WTC11 (cell line): ENCODE results near the gene CLPTM1. TPM values are rescaled to one million over a fixed set of nuclear protein-coding genes. Genes with fewer than 3 reads are reported as not detected.

Experiments used
- ATAC-seq: fragments of 200-7000 bp; cut with Tn5 transposase; 2 replicates; pipeline ENCODE4 v1.10.0; 2021; ENCODE audit warnings: mild to moderate bottlenecking, moderate library complexity
- CTCF ChIA-PET: fragments of 300-600 bp; sonication (Branson Sonifier 250); formaldehyde crosslinking; loops from one replicate; lab custom pipeline; 2021; ENCODE audit warnings: antibody characterized with exemption; lab: Charles Lee
- POLR2A ChIA-PET: fragments of 350-600 bp; sonication (Branson Sonifier 250); formaldehyde crosslinking; loops from one replicate; lab custom pipeline; 2021; ENCODE audit warnings: antibody characterized with exemption; lab: Charles Lee
- DNase-seq: peaks from one replicate; pipeline ENCODE4 v3.0.0; 2021; ENCODE audit warnings: low spot score
- H3K27ac Mint-ChIP-seq: 2 replicates; pipeline ENCODE4 v1.8.0; 2021; ENCODE audit warnings: mixed read lengths
- H3K27me3 Mint-ChIP-seq: 2 replicates; pipeline ENCODE4 v1.8.0; 2021; ENCODE audit warnings: low read depth, mild to moderate bottlenecking, moderate library complexity, mixed read lengths
- H3K36me3 Mint-ChIP-seq: 2 replicates; pipeline ENCODE4 v1.8.0; 2021; ENCODE audit warnings: mixed read lengths
- H3K4me1 Mint-ChIP-seq: 2 replicates; pipeline ENCODE4 v1.8.0; 2022; ENCODE audit warnings: mixed read lengths
- H3K4me3 Mint-ChIP-seq: 2 replicates; pipeline ENCODE4 v1.8.0; 2021; ENCODE audit warnings: mild to moderate bottlenecking, moderate library complexity, mixed read lengths
- H3K9me3 Mint-ChIP-seq: 2 replicates; pipeline ENCODE4 v1.8.0; 2021; ENCODE audit warnings: mixed read lengths
- AFF4 ChIP-seq: sonication (generic); formaldehyde crosslinking; IDR thresholded peaks from 2 replicates; pipeline ENCODE4 v1.8.1; 2023; ENCODE audit warnings: mild to moderate bottlenecking, missing genetic modification reagents, borderline replicate concordance
- FOXP1 ChIP-seq: sonication (generic); formaldehyde crosslinking; IDR thresholded peaks from 2 replicates; pipeline ENCODE4 v1.8.0; 2022; ENCODE audit warnings: missing genetic modification reagents, mild to moderate bottlenecking, moderate library complexity, borderline replicate concordance
- GRHL2 ChIP-seq: fragments of 250-450 bp; sonication (Bioruptor Pico); IDR thresholded peaks from 2 replicates; pipeline ENCODE4 v1.8.0; 2022; ENCODE audit warnings: mild to moderate bottlenecking, moderate library complexity; ENCODE audit not compliant: insufficient replicate concordance, severe bottlenecking
- HMGXB4 ChIP-seq: sonication (generic); formaldehyde crosslinking; IDR thresholded peaks from 2 replicates; pipeline ENCODE4 v1.8.1; 2023; ENCODE audit warnings: mild to moderate bottlenecking, moderate library complexity, missing genetic modification reagents
- IRF2 ChIP-seq: sonication (generic); formaldehyde crosslinking; IDR thresholded peaks from 2 replicates; pipeline ENCODE4 v1.8.0; 2022; ENCODE audit warnings: low read depth, missing genetic modification reagents, borderline replicate concordance
- JAZF1 ChIP-seq: fragments of 250-450 bp; sonication (Bioruptor Pico); IDR thresholded peaks from 2 replicates; pipeline ENCODE4 v1.9.0; 2021; ENCODE audit warnings: moderate library complexity, mild to moderate bottlenecking, inconsistent platforms
- MAX ChIP-seq: sonication (generic); formaldehyde crosslinking; IDR thresholded peaks from 2 replicates; pipeline ENCODE4 v1.8.0; 2022; ENCODE audit warnings: mild to moderate bottlenecking, missing genetic modification reagents
- MXD4 ChIP-seq: fragments of 250-450 bp; sonication (Bioruptor Pico); IDR thresholded peaks from 2 replicates; pipeline ENCODE4 v1.8.0; 2021; ENCODE audit warnings: mild to moderate bottlenecking, moderate library complexity, borderline replicate concordance
- NFE2L1 ChIP-seq: sonication (generic); formaldehyde crosslinking; IDR thresholded peaks from 2 replicates; pipeline ENCODE4 v1.8.1; 2023; ENCODE audit warnings: missing genetic modification reagents
- PREB ChIP-seq: sonication (generic); formaldehyde crosslinking; IDR thresholded peaks from 2 replicates; pipeline ENCODE4 v1.8.1; 2022; ENCODE audit warnings: mild to moderate bottlenecking, missing genetic modification reagents, moderate library complexity, borderline replicate concordance
- PRRX2 ChIP-seq: fragments of 250-450 bp; sonication (Bioruptor Pico); IDR thresholded peaks from 2 replicates; pipeline ENCODE4 v1.8.0; 2021; ENCODE audit warnings: mild to moderate bottlenecking
- RELA ChIP-seq: sonication (generic); formaldehyde crosslinking; IDR thresholded peaks from 2 replicates; pipeline ENCODE4 v1.8.1; 2022; ENCODE audit warnings: missing genetic modification reagents, mild to moderate bottlenecking, borderline replicate concordance
- SMAD3 ChIP-seq: sonication (generic); formaldehyde crosslinking; IDR thresholded peaks from 2 replicates; pipeline ENCODE4 v1.8.0; 2022; ENCODE audit warnings: missing genetic modification reagents, mild to moderate bottlenecking, borderline replicate concordance
- TCF7 ChIP-seq: sonication (generic); formaldehyde crosslinking; IDR thresholded peaks from 2 replicates; pipeline ENCODE4 v1.8.0; 2022; ENCODE audit warnings: mild to moderate bottlenecking, low read depth, missing genetic modification reagents, moderate library complexity
- USF1 ChIP-seq: sonication (generic); formaldehyde crosslinking; IDR thresholded peaks from 2 replicates; pipeline ENCODE4 v1.8.0; 2022; ENCODE audit warnings: mild to moderate bottlenecking, missing genetic modification reagents
- USF2 ChIP-seq: sonication (generic); formaldehyde crosslinking; IDR thresholded peaks from 2 replicates; pipeline ENCODE4 v1.8.1; 2023; ENCODE audit warnings: mild to moderate bottlenecking, missing genetic modification reagents, moderate library complexity
- ZNF121 ChIP-seq: sonication (generic); formaldehyde crosslinking; IDR thresholded peaks from 2 replicates; pipeline ENCODE4 v1.8.0; 2023; ENCODE audit warnings: missing genetic modification reagents
- ZNF138 ChIP-seq: sonication (generic); formaldehyde crosslinking; conservative IDR thresholded peaks from 2 replicates; pipeline ENCODE4 v1.8.1; 2022; ENCODE audit warnings: mild to moderate bottlenecking, moderate library complexity, missing genetic modification reagents
- ZNF232 ChIP-seq: sonication (generic); formaldehyde crosslinking; IDR thresholded peaks from 2 replicates; pipeline ENCODE4 v1.8.0; 2022; ENCODE audit warnings: mild to moderate bottlenecking, missing genetic modification reagents
- ZNF281 ChIP-seq: sonication (generic); formaldehyde crosslinking; IDR thresholded peaks from 2 replicates; pipeline ENCODE4 v1.8.0; 2023; ENCODE audit warnings: mild to moderate bottlenecking, missing genetic modification reagents
- ZNF396 ChIP-seq: fragments of 250-450 bp; sonication (Bioruptor Pico); IDR thresholded peaks from 2 replicates; pipeline ENCODE4 v1.8.0; 2021; ENCODE audit warnings: mild to moderate bottlenecking, moderate library complexity, borderline replicate concordance
- ZNF671 ChIP-seq: fragments of 250-450 bp; sonication (Bioruptor Pico); IDR thresholded peaks from 2 replicates; pipeline ENCODE4 v1.8.0; 2021; ENCODE audit warnings: mild to moderate bottlenecking
- total RNA-seq: library from RNA; stranded (reverse); gene quantifications from 3 replicates; pipeline ENCODE4 v1.2.3, GENCODE V29; 2021

Gene CLPTM1
- total RNA-seq, 1 experiment from 2014 or later, result 85.6 TPM

- TF ChIP-seq GRHL2 (CRISPR knock-in tag), result no peak
- TF ChIP-seq ZNF396 (CRISPR knock-in tag), result no peak
- no peak for TF ChIP-seq NFE2L1
- no peak for TF ChIP-seq ZNF281 (CRISPR knock-in tag)
- TF ChIP-seq MXD4, result no peak
- peak; percentile 82 for TF ChIP-seq SMAD3 (CRISPR knock-in tag)
- TF ChIP-seq ZNF121 (CRISPR knock-in tag), result no peak
- TF ChIP-seq ZNF232 (CRISPR knock-in tag), result peak; percentile 58; the same call in 1 of the 2 replicates
- TF ChIP-seq PRRX2, result no peak
- TF ChIP-seq ZNF138 (CRISPR knock-in tag), result no peak
- TF ChIP-seq JAZF1 (CRISPR knock-in tag), result no peak
- TF ChIP-seq AFF4, result no peak
- no peak for TF ChIP-seq ZNF671 (CRISPR knock-in tag)
- TF ChIP-seq USF1, result 0 out of 2 replicates have a peak, but pooled peaks have one; percentile 27
- no peak for TF ChIP-seq IRF2 (CRISPR knock-in tag)
- no peak for TF ChIP-seq PREB (CRISPR knock-in tag)
Measured at GRCh38 chr19:44954649-44955504, at the start of gene CLPTM1 (continued).

- Mint-ChIP-seq H3K4me1 (peaks cover 24% of the 10 kb centered on the region), H3K9me3 (no peaks in the 10 kb centered on the region), H3K4me3 (peak within 1 kb of the TSS; percentile 99), H3K36me3 (peaks cover 30% of the 10 kb centered on the region), H3K27ac (peak within 1 kb of the TSS; percentile 99), H3K27me3 (no peaks in the 10 kb centered on the region)
- ChIA-PET POLR2A (interaction anchor here (0.6 to 2.9 kb wide), 13 partner anchors 9 to 273 kb away, joined by 3 to 17 read pairs (median 4); partner anchors contain the start of genes APOC1, BCAM, BLOC1S3 and NECTIN2), CTCF (interaction anchor here (0.6 to 4.7 kb wide), 24 partner anchors 9 to 335 kb away, joined by 3 to 54 read pairs (median 3); partner anchors contain the start of genes APOC1, APOC2, PPP1R37 and RELB)
- DNase-seq (peak; percentile 81), ATAC-seq (peak; percentile 61)
- TF ChIP-seq HMGXB4 (CRISPR knock-in tag) (peak; percentile 60; the same call in 1 of the 2 replicates), RELA (no peak), SMAD3 (CRISPR knock-in tag) (no peak), ZNF671 (CRISPR knock-in tag) (peak; percentile 85; the same call in 1 of the 2 replicates), FOXP1 (CRISPR knock-in tag) (peak; percentile 49; the same call in 1 of the 2 replicates), TCF7 (CRISPR knock-in tag) (no peak), MAX (CRISPR knock-in tag) (peak; percentile 58), USF2 (CRISPR knock-in tag) (peak; percentile 87)
Measured at GRCh38 chr19:44905437-44906160, 49.6 kb upstream of the CLPTM1 start, which contains the start of gene APOE. TSS of gene APOE (plus strand) at chr19:44905796. CDS start at chr19:44906625, 829 bp downstream.
